HG03045 (cell line): ENCODE results near the gene C7orf57.
"Not testable (repeated sequence)": the region's sequence is repeated elsewhere in the genome, so short reads cannot be mapped to it uniquely, and the experiment has no call there.

Experiments
- ATAC-seq: cut with Tn5 transposase; IDR thresholded peaks from one replicate; pipeline ENCODE4 v1.9.1; 2021; ENCODE audit warnings: mild to moderate bottlenecking, moderate library complexity; ENCODE audit not compliant: unreplicated experiment

C7orf57 gene

GRCh38 chr7:48035301-48035966 is at the start of gene C7orf57:
Gene C7orf57 (plus strand): TSS chr7:48035543. CDS start chr7:48036309, 766 bp downstream.
- ATAC-seq, result peak; percentile 100

- no peak for ATAC-seq
Observed at GRCh38 chr7:47988496-47989386, 46.6 kb upstream of the C7orf57 start.

- ATAC-seq, result not testable (repeated sequence)
Observed at GRCh38 chr7:47989607-47990400, 45.5 kb upstream of the C7orf57 start.

- no peak for ATAC-seq
Observed at GRCh38 chr7:47990592-47990991, 44.8 kb upstream of the C7orf57 start.

- no peak for ATAC-seq
Observed at GRCh38 chr7:47991270-47991669, 44.1 kb upstream of the C7orf57 start.

GRCh38 chr7:47991741-47992311 is 43.5 kb upstream of the C7orf57 start:
- peak; percentile 100 for ATAC-seq

GRCh38 chr7:47992446-47992845 is 42.9 kb upstream of the C7orf57 start:
- ATAC-seq, result no peak

- ATAC-seq, result no peak
Observed at GRCh38 chr7:47999413-47999812, 35.9 kb upstream of the C7orf57 start.

GRCh38 chr7:48000164-48000563 is 35.2 kb upstream of the C7orf57 start:
- not testable (repeated sequence) for ATAC-seq

GRCh38 chr7:48004032-48004431 is 31.3 kb upstream of the C7orf57 start:
- ATAC-seq, result no peak

- peak; percentile 56 for ATAC-seq
Observed at GRCh38 chr7:48004638-48005037, 30.7 kb upstream of the C7orf57 start.

GRCh38 chr7:48006866-48007265 is 28.5 kb upstream of the C7orf57 start:
- ATAC-seq, result no peak

GRCh38 chr7:48009257-48009656 is 26.1 kb upstream of the C7orf57 start:
- ATAC-seq, result no peak

- no peak for ATAC-seq
Observed at GRCh38 chr7:48009954-48010353, 25.4 kb upstream of the C7orf57 start.

GRCh38 chr7:48011323-48011722 is 24.0 kb upstream of the C7orf57 start:
- ATAC-seq, result no peak

GRCh38 chr7:48011951-48012350 is 23.4 kb upstream of the C7orf57 start:
- ATAC-seq, result no peak

GRCh38 chr7:48016641-48017040 is 18.7 kb upstream of the C7orf57 start:
- no peak for ATAC-seq

GRCh38 chr7:48017674-48018073 is 17.7 kb upstream of the C7orf57 start:
- no peak for ATAC-seq

GRCh38 chr7:48025624-48026023 is 9.7 kb upstream of the C7orf57 start:
- no peak for ATAC-seq

- ATAC-seq, result no peak
Observed at GRCh38 chr7:48028938-48029337, 6.4 kb upstream of the C7orf57 start, which contains the start of gene SUN3. Gene SUN3 (minus strand): TSS chr7:48029107. CDS start chr7:48028938, 169 bp downstream.

- no peak for ATAC-seq
Observed at GRCh38 chr7:48031111-48031510, 4.2 kb upstream of the C7orf57 start.
